H7 (cell line): Measurements from ENCODE around the gene TUBGCP2. TPM values are rescaled to one million over a fixed set of nuclear protein-coding genes. Genes with fewer than 3 reads are reported as not detected.
"Not testable (repeated sequence)": the region's sequence is repeated elsewhere in the genome, so short reads cannot be mapped to it uniquely, and the experiment has no call there.

Experiments
- DNase-seq: peaks from one replicate; pipeline ENCODE4 v3.0.0; 2012
- H3K27me3 ChIP-seq: 2 replicates; pipeline ENCODE4 v1.6.0; 2011; ENCODE audit warnings: mild to moderate bottlenecking, low read length; ENCODE audit not compliant: control insufficient read depth, insufficient read depth
- H3K36me3 ChIP-seq: replicated peaks from 2 replicates; pipeline ENCODE4 v1.5.1; 2011; ENCODE audit warnings: low read length; ENCODE audit not compliant: control insufficient read depth, insufficient read depth
- H3K4me3 ChIP-seq: 2 replicates; pipeline ENCODE4 v1.5.1; 2011; ENCODE audit warnings: low read depth, mild to moderate bottlenecking, control low read depth, low read length, moderate library complexity; ENCODE audit not compliant: insufficient read depth
- total RNA-seq: library from RNA; depleted of rRNA; stranded (reverse); fragments of >200 nt; shearing (Covaris generic); gene quantifications from 2 replicates; pipeline ENCODE4 v1.2.3, GENCODE V29; 2014

TUBGCP2 gene
- total RNA-seq, 1 experiment from 2014 or later = 47.1 TPM

- Histone ChIP-seq H3K27me3 (peaks cover 13% of the 10 kb centered on the region), H3K4me3 (no peak overlapping the region), H3K36me3 (no peaks in the 10 kb centered on the region; the same call in 1 of the 2 replicates)
- no peak for DNase-seq
Observed at GRCh38 chr10:133241501-133242205, 67.0 kb downstream of the TUBGCP2 start.

DNA sequence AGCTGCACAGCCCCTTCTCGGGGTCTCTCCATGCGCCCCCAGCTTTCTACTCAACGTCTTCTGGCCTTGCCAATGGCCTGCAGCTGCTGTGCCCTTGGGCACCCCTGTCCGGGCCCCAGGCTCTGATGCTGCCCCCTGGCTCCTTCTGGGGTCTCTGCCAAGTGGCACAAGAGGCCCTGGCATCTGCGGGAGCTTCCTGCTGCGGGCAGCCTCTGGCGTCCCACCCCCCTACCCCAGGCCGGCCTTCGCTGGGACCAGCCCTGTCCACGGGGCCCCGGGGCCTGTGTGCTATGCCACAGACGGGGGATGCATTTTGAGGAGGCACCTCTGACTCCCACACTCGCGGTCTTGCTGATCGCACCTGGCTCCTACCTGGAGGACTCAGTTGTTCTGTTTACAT is 68.7 kb downstream of the TUBGCP2 start:
- no peak for DNase-seq
- H3K4me3 ChIP-seq = no peak overlapping the region
- no peaks in the 10 kb centered on the region; the same call in 1 of the 2 replicates for H3K36me3 ChIP-seq
- H3K27me3 ChIP-seq = peaks cover 29% of the 10 kb centered on the region

DNA sequence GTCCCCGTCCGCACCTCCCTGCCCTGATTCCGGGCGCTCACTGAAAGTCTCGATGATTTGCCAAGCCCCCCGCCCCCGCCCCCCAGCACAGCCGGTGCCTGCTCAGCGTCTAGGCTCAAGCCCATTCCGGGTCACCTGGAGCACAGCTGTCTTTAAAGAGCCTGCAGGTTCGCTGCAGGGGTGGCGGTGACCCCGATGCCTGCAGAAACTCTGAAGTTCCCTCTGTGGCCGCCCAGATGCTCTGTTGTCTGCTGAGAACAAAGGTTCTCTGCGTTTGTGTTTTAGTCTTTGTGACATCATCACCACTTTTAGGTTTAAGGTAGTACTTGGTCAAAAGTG is 70.2 kb downstream of the TUBGCP2 start:
- Histone ChIP-seq H3K4me3 (peak overlapping the region; percentile 62), H3K27me3 (peaks cover 30% of the 10 kb centered on the region)
- no peak for DNase-seq

DNA sequence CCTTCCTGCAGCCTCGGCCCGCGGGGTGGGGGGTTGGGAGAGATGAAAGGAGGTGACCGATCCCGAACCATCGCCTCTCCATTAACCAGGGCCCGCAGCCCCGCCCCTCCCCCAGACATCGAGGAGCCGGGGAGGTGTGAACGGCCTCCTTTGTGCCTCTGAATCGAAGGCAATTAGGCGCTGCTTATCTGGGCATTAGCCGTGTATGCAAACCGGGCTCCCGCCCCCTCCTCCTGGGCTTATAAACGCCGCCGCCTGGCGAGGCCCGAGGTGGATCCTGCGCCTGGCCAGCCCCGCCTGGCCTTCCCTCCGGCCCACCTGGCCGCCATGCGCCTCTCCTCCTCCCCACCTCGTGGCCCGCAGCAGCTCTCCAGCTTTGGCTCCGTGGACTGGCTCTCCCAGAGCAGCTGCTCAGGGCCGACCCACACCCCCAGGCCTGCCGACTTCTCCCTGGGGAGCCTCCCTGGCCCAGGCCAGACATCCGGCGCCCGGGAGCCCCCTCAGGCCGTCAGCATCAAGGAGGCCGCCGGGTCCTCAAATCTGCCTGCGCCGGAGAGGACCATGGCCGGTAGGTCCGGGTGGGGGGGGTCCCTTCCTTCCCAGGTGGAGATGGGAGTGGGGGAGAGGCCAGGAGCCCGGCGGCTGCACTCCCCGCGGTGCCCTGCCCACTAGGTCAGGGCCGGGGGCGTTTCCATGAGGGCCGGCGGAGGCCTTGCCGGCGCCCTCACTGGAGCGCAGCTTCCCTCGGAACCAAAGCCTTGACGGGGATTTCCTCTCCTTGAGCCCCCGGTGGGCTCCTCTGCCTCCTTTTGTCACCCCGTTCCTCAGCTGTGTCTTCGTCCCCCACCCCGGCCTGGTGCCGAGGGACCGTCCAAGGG is 70.8 kb downstream of the TUBGCP2 start, which contains the start of gene VENTX:
Gene VENTX (plus strand): TSS at position 268 of the 878 bp plus-strand sequence. CDS start 60 bp downstream, at position 328.
- Histone ChIP-seq H3K36me3 (no peaks in the 10 kb centered on the region; the same call in 1 of the 2 replicates), H3K4me3 (peak within 1 kb of the TSS; percentile 62), H3K27me3 (peaks cover 33% of the 10 kb centered on the region)
- DNase-seq = peak; percentile 90

More for the DNA sequence above, 70.2 kb downstream of the TUBGCP2 start:
- H3K36me3 ChIP-seq = no peaks in the 10 kb centered on the region; the same call in 1 of the 2 replicates

GRCh38 chr10:133237241-133237587 is 71.5 kb downstream of the TUBGCP2 start:
- Histone ChIP-seq H3K27me3 (peaks cover 33% of the 10 kb centered on the region), H3K4me3 (peak overlapping the region; percentile 62), H3K36me3 (no peaks in the 10 kb centered on the region; the same call in 1 of the 2 replicates)
- peak; percentile 90 for DNase-seq

DNA sequence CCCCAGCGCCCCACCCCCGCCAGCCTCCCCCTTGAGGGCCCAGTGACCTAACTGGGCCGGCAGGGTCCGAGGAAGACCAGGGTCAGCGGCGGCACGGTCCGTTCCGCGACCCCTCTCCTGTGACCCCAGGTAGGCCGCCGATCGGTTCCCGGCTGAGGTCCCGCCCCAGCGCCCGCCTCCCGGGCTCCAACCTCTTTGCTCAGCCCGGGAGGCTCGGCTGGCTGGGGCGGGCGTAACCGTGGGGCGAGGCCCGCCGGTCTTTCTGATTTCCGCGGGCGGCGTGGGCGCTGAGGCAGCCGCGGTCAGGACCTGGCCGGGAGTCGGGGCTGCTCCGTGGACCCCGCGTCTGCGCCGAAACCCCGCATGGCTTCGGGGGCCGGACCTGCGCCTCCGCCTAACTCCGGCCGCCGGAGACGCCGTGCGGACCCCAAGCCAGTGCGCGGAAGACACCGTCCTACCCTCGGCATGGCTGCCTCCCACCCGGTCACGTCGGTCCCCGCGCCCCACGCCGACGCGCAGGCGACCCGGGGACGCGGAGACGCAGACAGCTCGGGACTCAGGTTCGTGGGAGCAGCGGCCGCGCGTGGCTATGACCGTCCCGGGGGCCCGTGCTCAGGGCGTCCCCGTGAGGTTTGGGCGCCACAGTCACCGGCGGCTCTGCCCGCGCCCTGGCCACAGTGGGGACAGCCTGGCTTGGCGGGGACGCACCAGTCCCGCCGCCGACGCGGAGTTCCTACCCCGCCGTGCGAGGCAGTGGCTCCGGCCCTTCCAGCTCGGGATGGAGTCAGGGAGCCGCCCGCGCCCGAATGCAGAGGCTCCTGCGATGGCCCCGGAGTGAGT is 72.1 kb downstream of the TUBGCP2 start:
- H3K27me3 ChIP-seq = peaks cover 37% of the 10 kb centered on the region
- no peaks in the 10 kb centered on the region; the same call in 1 of the 2 replicates for H3K36me3 ChIP-seq
- DNase-seq = peak; percentile 89
- H3K4me3 ChIP-seq = peak overlapping the region; percentile 62

- peaks cover 43% of the 10 kb centered on the region for H3K27me3 ChIP-seq
- no peaks in the 10 kb centered on the region for H3K36me3 ChIP-seq
- DNase-seq = peak; percentile 81
- peak overlapping the region; percentile 62 for H3K4me3 ChIP-seq
Observed at GRCh38 chr10:133235932-133236331, 72.7 kb downstream of the TUBGCP2 start.

DNA sequence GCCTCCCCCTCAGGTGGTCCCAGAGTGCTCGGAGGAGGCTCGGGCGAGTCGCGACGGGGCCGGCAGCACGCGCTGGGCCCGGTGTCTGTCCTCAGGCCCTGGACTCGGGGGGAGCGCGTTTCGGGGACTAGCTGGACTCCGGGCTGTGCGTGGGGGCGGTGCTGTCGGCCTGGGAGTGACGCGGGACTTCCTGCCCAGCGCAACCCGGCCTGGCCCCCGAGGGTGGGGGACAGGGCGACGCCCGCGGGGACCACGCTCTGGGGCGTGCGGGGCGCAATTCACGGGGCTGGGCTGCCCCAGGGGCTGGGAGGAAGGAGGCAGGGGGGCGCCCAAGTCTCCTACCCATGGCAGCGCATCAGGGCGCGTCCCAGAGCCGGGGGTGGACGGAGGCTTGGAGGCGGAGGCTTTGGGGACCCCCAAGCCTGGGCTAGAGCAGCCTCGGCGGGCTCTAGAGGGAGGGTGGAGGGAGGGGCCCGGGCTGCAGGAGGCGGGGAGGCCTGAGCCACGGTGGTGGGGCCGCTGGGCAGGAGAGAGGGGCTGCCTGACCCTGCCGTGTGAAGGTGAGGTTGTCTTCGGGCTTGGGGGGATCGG is 73.3 kb downstream of the TUBGCP2 start:
- no peaks in the 10 kb centered on the region for H3K36me3 ChIP-seq
- H3K4me3 ChIP-seq = peak overlapping the region; percentile 62
- DNase-seq = peak; percentile 85
- peaks cover 47% of the 10 kb centered on the region for H3K27me3 ChIP-seq

DNA sequence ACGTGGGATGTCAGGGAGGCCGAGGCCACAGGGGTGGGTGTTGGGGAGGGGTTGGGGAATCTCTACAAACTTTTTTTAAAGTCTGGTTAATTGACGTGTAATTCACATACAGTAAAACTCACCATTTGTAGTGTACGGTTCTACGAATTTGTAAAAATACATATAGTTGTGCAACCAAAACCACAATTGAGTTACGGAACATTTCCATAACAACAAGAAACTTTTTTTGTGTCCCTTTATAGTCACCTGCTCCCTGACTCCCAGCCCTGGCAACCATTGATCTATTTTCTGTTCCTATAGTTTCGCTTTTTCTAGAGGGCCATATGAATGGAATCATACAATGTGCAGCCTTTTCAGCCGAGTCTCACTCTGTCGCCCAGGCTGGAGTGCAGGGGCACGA is 73.9 kb downstream of the TUBGCP2 start:
- peaks cover 49% of the 10 kb centered on the region for H3K27me3 ChIP-seq
- H3K4me3 ChIP-seq, DNase-seq, H3K36me3 ChIP-seq: not testable (repeated sequence)

DNA sequence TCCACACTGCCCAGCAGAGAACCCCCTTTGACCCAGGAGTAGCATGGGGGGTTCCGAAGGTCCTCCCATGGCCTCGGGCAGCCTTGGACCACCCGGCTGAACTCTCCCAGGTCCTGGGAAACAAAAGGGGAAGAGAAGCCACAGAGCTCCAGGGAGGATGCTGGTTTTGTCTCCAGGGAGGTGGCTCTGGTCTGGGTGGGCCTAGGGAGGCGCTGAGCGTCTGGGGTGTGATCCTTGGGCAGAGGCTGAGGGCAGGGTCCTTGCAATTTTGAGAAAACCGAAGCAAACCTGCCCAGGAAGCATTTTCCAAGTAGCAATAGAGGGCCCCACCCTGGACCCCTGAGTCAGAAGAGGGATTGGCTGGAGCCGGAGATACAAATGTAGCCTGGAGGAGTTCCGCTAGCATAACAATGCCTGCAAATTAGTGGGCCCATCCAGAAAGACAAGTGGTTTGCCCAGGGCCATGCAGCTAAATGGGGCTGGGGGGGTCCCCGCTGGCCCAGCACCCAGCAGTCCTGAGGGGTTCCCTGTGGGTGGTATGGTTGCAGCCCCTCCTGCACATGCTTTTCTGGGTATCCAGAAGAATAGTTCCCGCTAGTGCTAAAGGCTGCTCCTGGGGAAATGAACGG is 76.6 kb downstream of the TUBGCP2 start:
- no peak for DNase-seq
- Histone ChIP-seq H3K27me3 (peaks cover 51% of the 10 kb centered on the region), H3K4me3 (peak overlapping the region; percentile 58), H3K36me3 (no peaks in the 10 kb centered on the region)

DNA sequence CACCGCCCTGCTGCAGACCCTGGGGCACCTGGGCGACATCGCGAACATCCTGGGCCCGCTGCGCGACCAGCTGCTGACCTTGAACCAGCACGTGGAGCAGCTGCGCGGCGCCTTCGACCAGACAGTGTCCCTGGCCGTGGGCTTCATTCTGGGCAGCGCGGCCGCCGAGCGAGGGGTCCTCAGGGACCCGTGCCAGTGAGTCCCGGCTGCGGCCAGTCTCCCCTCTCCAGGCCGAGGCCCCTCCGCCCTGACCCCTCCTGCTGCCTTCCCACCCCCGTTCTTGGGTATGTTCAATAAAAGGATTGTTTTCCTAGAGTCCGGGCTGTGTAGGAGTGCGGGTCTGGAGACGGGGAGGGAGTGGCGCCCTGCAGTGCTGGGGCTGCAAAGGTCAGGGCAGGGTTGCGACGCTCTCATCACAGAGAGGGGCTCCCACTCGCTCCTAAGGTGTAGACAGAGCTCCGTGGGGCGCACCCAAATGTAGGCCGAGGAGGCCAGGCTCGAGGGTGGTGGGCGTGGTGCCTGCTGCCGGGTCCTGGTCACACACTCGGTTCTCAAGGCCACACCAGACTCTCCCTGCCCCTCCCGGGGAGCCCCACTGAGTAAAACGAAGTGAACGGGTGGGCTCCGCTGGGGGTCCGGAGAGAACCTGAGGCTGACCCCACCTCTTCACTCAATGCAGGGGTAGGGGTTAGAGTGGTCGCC is 77.3 kb downstream of the TUBGCP2 start:
- DNase-seq = no peak
- peak overlapping the region; percentile 58 for H3K4me3 ChIP-seq
- no peaks in the 10 kb centered on the region for H3K36me3 ChIP-seq
- H3K27me3 ChIP-seq = peaks cover 44% of the 10 kb centered on the region

DNA sequence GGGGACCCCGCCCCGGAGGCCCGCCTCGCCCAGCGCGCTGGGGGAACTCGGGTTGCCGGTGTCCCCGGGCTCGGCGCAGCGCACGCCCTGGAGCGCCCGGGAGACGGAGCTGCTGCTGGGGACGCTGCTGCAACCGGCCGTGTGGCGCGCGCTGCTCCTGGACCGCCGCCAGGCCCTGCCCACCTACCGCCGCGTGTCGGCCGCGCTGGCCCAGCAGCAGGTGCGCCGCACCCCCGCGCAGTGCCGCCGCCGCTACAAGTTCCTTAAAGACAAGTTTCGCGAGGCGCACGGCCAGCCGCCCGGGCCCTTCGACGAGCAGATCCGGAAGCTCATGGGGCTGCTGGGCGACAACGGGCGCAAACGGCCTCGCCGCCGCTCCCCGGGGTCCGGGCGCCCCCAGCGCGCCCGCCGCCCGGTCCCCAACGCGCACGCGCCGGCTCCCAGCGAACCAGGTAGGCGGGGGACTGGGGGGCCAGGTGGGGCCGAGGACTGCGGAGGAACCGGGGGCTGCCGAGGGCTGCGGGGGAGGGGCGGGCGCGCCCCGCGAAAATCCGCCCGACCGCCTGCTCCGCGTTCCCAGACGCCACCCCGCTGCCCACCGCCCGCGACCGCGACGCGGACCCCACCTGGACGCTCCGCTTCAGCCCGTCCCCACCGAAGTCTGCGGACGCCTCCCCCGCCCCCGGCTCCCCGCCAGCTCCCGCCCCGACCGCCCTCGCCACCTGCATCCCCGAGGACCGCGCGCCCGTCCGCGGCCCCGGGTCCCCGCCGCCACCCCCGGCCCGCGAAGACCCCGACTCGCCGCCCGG is 78.1 kb downstream of the TUBGCP2 start:
- H3K4me3 ChIP-seq = peak overlapping the region; percentile 58
- H3K27me3 ChIP-seq = peaks cover 36% of the 10 kb centered on the region
- no peaks in the 10 kb centered on the region for H3K36me3 ChIP-seq
- DNase-seq = peak; percentile 90

DNA sequence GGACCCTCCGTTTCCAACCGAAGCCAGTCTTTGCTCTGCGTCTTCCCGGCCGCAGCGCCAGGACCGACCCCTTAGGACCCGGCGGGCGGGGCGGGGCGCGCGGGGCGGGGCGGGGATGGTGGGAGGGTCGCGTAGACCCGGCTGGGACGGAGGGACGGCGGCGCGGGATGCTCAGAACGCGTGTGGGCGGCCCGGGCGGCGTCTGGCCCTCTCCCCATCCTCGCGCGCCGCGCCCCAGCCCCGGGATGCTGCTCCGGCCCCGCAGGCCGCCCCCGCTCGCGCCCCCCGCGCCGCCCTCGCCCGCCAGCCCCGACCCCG is 78.7 kb downstream of the TUBGCP2 start, which contains the start of gene UTF1:
Gene UTF1 (plus strand): TSS at position 174 of the 318 bp plus-strand sequence. CDS start 72 bp downstream, at position 246.
- peak; percentile 88 for DNase-seq
- Histone ChIP-seq H3K36me3 (no peaks in the 10 kb centered on the region), H3K4me3 (peak within 1 kb of the TSS; percentile 58), H3K27me3 (peaks cover 30% of the 10 kb centered on the region)
